HUES64 (cell line): ENCODE data around the gene DBP.

Experiments
- H3K27ac ChIP-seq: 2 replicates; pipeline ENCODE4 v1.7.0; 2013; ENCODE audit warnings: low read depth, low read length, inconsistent platforms
- H3K27me3 ChIP-seq: 2 replicates; pipeline ENCODE4 v1.6.1; 2013; ENCODE audit warnings: mild to moderate bottlenecking, low read length; ENCODE audit not compliant: insufficient read depth
- H3K36me3 ChIP-seq: 2 replicates; pipeline ENCODE4 v1.6.1; 2013; ENCODE audit warnings: mild to moderate bottlenecking, low read length; ENCODE audit not compliant: insufficient read depth
- H3K4me1 ChIP-seq: 2 replicates; pipeline ENCODE4 v1.6.1; 2013; ENCODE audit warnings: mild to moderate bottlenecking, low read length, moderate library complexity; ENCODE audit not compliant: insufficient read depth
- H3K4me3 ChIP-seq: 2 replicates; pipeline ENCODE4 v1.5.1; 2013; ENCODE audit warnings: mild to moderate bottlenecking, low read length, moderate library complexity
- H3K9ac ChIP-seq: 2 replicates; pipeline ENCODE4 v1.6.1; 2013; ENCODE audit warnings: mild to moderate bottlenecking, low read depth, low read length
- H3K9me3 ChIP-seq: 2 replicates; pipeline ENCODE4 v1.6.1; 2013; ENCODE audit warnings: low read depth, low read length; ENCODE audit not compliant: insufficient read depth
- WGBS: fragments of 150-250, 120-280 bp; methylation state at CpG from one replicate; pipeline ENCODE4 v1.1.7; 2013; ENCODE audit warnings: missing lambda C conversion rate; 5-methylcytosine and 5-hydroxymethylcytosine counted together

Gene DBP

DNA sequence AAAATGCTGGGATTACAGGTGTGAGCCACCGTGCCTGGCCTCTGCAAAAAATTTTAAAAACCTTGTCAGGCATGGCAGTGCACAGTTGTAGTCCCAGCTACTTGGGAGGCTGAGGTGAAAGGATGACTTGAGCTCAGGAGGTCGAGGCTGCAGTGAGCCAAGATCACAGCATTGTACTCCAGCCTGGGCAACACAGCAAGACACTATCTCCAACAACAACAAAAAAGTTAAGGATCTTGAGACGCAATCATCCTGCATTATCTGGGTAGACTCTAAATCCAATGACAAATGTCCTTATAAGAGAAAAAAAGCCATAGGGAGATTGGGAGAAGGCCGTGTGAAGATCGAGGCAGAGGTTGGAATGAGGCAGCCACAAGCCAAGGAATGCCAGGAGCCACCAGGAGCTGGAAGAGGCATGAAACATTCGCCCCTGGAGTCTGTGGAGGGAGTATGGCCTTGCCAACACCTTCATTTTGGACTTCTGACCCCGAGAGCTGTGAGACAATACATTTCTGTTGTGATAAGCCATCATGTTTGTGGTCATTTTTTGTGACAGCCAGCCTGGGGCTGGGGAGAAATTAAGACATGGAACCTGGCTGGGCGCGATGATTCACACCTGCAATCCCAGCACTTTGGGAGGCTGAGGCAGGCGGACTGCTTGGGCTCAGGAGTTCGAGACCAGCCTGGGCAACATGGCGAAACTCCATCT is 13.9 kb upstream of the DBP start:
- Histone ChIP-seq H3K27me3 (no peaks in the 10 kb centered on the region), H3K9me3 (no peaks in the 10 kb centered on the region)

DNA sequence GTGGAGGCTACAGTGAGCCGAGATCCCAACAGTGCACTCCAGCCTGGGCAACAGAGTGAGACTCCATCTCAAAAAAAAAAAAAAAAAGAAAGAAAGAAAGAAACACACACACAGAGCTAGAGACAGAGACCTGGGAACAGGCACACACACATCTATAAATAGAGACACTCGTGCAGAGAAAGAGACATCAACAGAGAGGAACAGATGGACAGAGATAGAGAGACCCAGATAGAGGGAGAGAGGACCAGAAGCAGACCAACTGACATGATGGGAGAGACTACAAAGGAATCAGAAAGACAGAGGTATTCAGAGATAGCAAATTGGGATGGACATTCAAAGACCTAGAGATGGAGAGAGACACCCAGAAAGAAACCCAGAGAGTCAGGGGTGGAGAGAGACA is 11.0 kb upstream of the DBP start:
- H3K27ac ChIP-seq = no peak overlapping the region
- no peak overlapping the region for H3K4me3 ChIP-seq
- no peak overlapping the region for H3K9ac ChIP-seq
- H3K4me1 ChIP-seq = peaks cover 6% of the 10 kb centered on the region; the same call in 1 of the 2 replicates
- H3K9me3 ChIP-seq = no peaks in the 10 kb centered on the region
- H3K27me3 ChIP-seq = no peaks in the 10 kb centered on the region
- no peaks in the 10 kb centered on the region for H3K36me3 ChIP-seq
- 95% methylated on average over 2 of the region's 2 CpGs for WGBS

More for the DNA sequence above, 13.9 kb upstream of the DBP start:
- H3K4me3 ChIP-seq = no peak overlapping the region
- WGBS = 93% methylated on average over 10 of the region's 12 CpGs
- H3K36me3 ChIP-seq = no peaks in the 10 kb centered on the region
- no peak overlapping the region for H3K27ac ChIP-seq
- no peak overlapping the region for H3K9ac ChIP-seq
- peaks cover 4% of the 10 kb centered on the region; the same call in 1 of the 2 replicates for H3K4me1 ChIP-seq

DNA sequence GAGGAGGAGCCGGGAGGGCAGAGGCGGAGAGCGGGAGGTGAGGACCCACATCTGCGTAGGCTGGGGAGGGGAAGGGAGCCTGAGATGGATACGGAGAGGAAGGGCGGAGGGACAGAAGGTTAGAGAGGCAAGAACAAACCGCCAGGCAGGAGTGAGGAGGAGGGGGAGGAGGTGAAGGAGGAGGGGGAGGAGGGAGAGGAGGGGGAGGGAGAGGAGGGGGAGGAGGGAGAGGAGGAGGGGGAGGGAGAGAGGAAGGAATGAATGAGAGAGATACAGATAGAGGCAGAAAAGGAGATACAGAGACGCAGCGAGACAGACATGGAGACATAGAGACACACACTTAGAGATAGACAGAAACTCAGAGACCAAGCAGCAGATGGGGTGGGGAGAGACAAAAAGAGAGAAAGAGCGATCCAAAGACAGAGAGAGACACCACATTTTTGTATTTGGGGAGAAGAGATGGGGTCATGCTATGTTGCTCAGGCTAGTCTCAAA is 9.6 kb upstream of the DBP start:
- WGBS = 23% methylated on average over 8 of the region's 10 CpGs
- Histone ChIP-seq H3K36me3 (no peaks in the 10 kb centered on the region), H3K4me3 (peak overlapping the region; percentile 67), H3K4me1 (peaks cover 6% of the 10 kb centered on the region; the same call in 1 of the 2 replicates), H3K27ac (peak overlapping the region; percentile 96; the same call in 1 of the 2 replicates), H3K9me3 (no peaks in the 10 kb centered on the region), H3K9ac (no peak overlapping the region), H3K27me3 (no peaks in the 10 kb centered on the region)

DNA sequence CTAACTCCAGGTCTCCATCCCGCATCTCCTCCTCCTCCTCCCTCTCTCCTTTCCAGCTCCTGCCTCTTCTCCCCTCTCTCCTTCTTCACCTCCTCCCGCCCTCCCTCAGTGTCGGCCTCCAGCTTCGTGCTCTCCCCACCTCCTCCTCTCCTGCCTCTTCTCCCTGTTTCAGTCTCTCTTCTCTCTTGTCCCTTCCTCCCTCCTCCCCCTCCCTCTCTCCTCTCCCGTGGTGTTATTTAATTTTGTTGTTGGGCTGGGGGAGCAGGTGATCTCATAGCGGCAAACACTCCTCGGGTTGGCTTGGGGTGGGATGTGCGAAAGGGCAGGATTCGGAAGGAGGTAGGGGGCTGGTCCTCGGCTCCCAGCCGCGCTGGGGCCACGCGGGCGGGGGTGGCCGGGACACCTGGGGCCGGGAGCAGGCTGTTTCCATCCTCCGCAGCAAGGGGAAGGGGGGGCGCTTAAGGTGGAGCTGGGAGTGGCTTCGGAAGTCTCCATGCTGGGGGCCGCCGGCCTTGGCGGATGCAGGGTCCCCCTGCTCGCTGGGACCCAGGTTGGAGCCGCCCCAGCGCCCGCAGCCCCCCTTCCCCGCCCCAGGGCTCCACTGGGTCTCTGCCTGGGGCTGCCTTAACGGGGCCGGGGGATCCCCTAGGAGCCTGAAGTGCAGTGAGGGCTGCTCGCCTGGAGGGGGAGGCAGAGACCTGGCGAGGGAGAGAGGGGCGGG is 9.0 kb upstream of the DBP start, which contains the start of gene CA11:
Gene CA11, minus strand, starts transcription at position 187 of the 721 bp plus-strand sequence. CDS start 555 bp downstream, outside the sequence.
- WGBS = under 1% methylated on average over 32 of the region's 33 CpGs
- H3K9ac ChIP-seq = peak within 1 kb of the TSS; percentile 17
- H3K36me3 ChIP-seq = no peaks in the 10 kb centered on the region
- H3K27me3 ChIP-seq = no peaks in the 10 kb centered on the region
- peaks cover 6% of the 10 kb centered on the region; the same call in 1 of the 2 replicates for H3K4me1 ChIP-seq
- H3K9me3 ChIP-seq = no peaks in the 10 kb centered on the region
- peak within 1 kb of the TSS; percentile 96 for H3K27ac ChIP-seq
- H3K4me3 ChIP-seq = peak within 1 kb of the TSS; percentile 67

DNA sequence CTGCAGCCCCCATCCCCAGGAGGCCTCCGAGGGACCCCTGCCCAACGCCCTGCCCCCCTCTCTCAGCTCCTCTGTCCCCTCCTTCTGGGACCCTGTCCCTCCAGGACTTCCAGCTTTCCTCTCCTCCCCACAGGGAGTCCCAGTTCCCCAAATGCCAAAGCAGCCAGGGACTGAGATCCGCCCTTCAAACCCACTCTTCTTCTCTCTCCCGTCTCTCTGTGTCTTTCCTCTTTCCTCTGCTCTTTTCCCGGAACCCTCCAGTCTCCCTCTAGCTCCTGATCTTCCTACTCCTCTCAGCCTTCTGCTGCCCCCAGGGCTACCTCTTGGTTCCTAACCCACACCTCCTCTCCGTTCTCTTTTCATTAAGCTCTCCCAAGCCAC is 8.4 kb upstream of the DBP start:
- H3K4me1 ChIP-seq = peaks cover 6% of the 10 kb centered on the region; the same call in 1 of the 2 replicates
- peak overlapping the region; percentile 17 for H3K9ac ChIP-seq
- WGBS = under 1% methylated on average over 6 of the region's 6 CpGs
- no peaks in the 10 kb centered on the region for H3K27me3 ChIP-seq
- no peaks in the 10 kb centered on the region for H3K36me3 ChIP-seq
- H3K27ac ChIP-seq = peak overlapping the region; percentile 96
- no peaks in the 10 kb centered on the region for H3K9me3 ChIP-seq
- peak overlapping the region; percentile 67 for H3K4me3 ChIP-seq

DNA sequence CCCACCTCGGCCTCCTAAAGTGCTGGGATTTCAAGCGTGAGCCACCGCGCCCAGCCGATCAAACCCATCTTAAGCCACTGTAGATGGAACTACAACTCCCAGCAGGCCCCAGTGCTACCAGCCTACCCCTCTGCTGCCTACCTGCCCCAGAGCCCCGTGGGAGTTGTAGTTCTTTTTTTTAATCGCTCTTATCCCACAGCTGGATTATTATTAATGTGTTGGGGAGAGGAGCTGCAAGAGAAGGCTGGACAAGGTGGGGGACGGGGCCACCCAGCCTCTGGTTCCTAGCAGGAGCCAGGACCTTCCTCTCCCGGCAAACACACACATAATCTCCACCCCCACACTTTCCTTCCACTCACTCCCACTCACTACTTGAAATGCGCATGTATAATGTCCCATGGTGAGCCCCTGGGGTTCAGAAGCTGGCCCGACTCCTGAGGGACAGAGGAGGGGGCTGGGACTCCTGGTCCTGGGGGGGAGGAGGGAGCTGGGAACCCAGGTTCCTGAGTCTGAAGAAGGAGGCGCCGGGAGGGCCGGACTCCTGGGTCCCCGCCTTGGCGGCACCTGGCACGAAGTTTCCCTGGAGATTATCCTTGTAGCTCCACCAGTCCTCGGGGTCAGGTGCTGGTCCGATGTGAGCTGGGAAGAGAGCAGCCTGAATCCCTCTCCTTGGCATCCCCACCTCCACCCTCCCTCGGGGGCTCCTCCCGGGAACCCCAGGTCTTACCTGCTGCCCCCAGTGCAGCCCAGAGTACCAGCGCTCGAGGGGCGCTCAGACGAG is 7.8 kb upstream of the DBP start:
- Histone ChIP-seq H3K27ac (peak overlapping the region; percentile 96), H3K4me3 (peak overlapping the region; percentile 67), H3K9ac (peak overlapping the region; percentile 17; the same call in 1 of the 2 replicates)

DNA sequence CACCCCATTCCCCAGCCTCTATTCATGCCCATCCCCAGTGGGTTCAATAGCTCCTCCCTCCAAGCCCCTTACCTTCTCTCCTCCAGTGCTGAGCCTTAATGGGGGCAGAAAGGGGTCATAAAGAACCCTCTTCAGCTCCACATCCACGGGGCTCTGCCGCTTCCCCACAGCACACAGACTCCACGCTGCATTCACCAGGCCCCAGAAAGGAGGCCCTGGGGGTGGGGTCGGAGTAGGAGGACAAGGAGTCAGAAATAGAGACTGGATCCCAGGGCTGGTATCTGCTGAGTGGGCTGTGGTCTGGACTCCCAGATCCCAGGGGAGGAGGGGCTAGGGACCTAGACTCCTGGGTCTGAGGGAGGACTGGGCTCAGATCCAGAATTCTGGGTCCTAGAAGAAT is 7.2 kb upstream of the DBP start:
- H3K4me1 ChIP-seq = peaks cover 11% of the 10 kb centered on the region; the same call in 1 of the 2 replicates
- H3K27me3 ChIP-seq = no peaks in the 10 kb centered on the region
- 0 out of 2 replicates have a peak overlapping the region, but pooled peaks have one; percentile 14 for H3K9ac ChIP-seq
- no peaks in the 10 kb centered on the region for H3K9me3 ChIP-seq
- peak overlapping the region; percentile 67 for H3K4me3 ChIP-seq
- H3K36me3 ChIP-seq = no peaks in the 10 kb centered on the region
- 77% methylated on average over 2 of the region's 4 CpGs for WGBS
- peak overlapping the region; percentile 96; the same call in 1 of the 2 replicates for H3K27ac ChIP-seq

More for the DNA sequence above, 7.8 kb upstream of the DBP start:
- H3K27me3 ChIP-seq = no peaks in the 10 kb centered on the region
- H3K36me3 ChIP-seq = no peaks in the 10 kb centered on the region
- H3K9me3 ChIP-seq = no peaks in the 10 kb centered on the region
- peaks cover 7% of the 10 kb centered on the region; the same call in 1 of the 2 replicates for H3K4me1 ChIP-seq
- 1% methylated on average over 23 of the region's 25 CpGs for WGBS

DNA sequence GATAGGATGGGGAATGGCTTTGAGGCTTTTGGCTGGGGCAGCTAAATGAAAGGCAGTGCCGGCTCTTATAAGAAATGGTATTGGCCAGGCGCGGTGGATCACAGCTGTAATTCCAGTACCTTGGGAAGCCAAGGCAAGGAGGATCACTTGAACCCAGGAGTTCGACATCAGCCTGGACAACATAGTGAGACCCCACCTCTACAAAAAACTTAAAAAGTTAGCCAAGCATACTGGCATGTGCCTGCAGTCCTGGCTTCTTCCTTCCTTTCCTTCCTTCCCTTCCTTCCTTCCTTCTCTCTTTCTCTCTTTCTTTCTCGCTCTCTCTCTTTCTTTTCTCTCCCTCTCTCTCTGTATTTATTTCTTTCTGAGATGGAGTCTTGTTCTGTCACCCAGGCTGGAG is 5.7 kb upstream of the DBP start:
- WGBS = 91% methylated on average over 5 of the region's 5 CpGs
- no peak overlapping the region for H3K9ac ChIP-seq
- H3K27ac ChIP-seq = no peak overlapping the region
- H3K27me3 ChIP-seq = no peaks in the 10 kb centered on the region
- no peak overlapping the region for H3K4me3 ChIP-seq
- no peaks in the 10 kb centered on the region for H3K36me3 ChIP-seq
- no peaks in the 10 kb centered on the region for H3K9me3 ChIP-seq
- peaks cover 17% of the 10 kb centered on the region for H3K4me1 ChIP-seq

DNA sequence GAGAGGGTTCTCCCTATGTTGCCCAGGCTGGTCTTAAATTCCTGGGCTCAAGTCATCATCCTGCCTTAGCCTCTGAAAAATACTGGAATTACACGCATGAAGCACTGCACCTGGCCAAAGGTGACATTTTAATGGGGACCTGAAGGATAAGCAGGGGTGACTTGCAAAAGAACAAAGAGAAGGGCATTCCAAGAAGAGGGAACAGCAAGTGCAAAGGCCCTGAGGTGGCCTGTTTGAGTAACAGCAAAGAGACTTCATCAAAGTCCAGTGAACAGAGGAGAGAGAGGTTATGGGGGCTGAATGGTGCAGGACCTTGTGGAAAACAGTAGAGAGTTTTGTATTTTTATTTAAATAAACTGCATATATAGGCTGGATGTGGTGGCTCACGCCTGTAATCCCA is 4.7 kb upstream of the DBP start:
- Histone ChIP-seq H3K27ac (no peak overlapping the region), H3K4me1 (peaks cover 17% of the 10 kb centered on the region), H3K27me3 (peaks cover 2% of the 10 kb centered on the region; the same call in 1 of the 2 replicates), H3K9ac (no peak overlapping the region), H3K36me3 (no peaks in the 10 kb centered on the region), H3K4me3 (no peak overlapping the region), H3K9me3 (no peaks in the 10 kb centered on the region)
- 90% methylated on average over 1 of the region's 2 CpGs for WGBS

DNA sequence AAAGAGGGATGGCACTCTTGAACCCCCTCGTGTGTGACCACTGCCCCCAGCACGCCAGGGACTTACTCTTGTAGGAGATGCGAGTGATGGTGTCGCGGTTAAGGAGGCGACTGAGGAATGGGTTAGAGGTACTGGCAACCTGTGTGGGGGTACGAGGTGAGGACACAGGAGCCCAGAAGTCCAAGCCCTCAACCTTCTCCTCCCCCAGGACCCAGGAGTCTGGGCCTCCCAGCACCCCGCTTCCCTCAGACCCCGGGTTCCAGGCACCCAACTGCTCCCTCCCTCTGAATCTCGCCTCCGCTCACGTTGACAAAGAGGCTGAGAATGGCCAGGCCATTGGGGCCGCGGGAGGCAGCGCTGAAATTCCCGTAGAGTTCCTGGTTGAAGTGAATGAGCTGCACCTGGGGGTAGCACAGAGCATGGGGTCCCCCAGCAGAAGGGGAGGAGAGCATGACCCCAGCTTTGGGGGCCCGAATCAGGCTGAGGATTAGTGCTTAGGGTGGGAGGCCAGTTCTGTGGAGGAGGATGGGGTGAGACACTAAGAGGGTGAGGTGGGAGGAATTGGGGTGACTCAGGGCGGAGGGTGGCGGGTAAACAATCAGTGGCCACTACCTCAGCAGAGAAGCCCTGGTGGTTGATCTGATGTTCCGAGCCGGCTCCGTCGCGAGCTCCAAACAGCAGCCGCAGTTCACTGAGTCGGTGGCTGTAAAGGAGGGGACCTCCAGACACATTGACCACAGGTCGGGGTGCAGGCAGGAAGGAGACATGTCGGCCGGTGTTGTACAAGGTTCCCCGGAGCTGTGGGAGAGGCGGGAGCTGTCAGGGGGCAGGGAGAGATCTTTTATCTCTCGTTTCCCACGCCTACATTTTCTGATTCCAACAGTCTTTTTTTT is 2.5 kb upstream of the DBP start:
- Histone ChIP-seq H3K4me3 (no peak overlapping the region), H3K27me3 (peaks cover 15% of the 10 kb centered on the region), H3K9ac (no peak overlapping the region), H3K4me1 (peaks cover 17% of the 10 kb centered on the region), H3K9me3 (no peaks in the 10 kb centered on the region), H3K36me3 (no peaks in the 10 kb centered on the region), H3K27ac (peak overlapping the region; percentile 48; the same call in 1 of the 2 replicates)
- 87% methylated on average over 31 of the region's 33 CpGs for WGBS
